ENCODE measurements around the gene RPTOR.
"Not testable (repeated sequence)": the region's sequence is repeated elsewhere in the genome, so short reads cannot be mapped to it uniquely, and the experiment has no call there.

Gene RPTOR

DNA sequence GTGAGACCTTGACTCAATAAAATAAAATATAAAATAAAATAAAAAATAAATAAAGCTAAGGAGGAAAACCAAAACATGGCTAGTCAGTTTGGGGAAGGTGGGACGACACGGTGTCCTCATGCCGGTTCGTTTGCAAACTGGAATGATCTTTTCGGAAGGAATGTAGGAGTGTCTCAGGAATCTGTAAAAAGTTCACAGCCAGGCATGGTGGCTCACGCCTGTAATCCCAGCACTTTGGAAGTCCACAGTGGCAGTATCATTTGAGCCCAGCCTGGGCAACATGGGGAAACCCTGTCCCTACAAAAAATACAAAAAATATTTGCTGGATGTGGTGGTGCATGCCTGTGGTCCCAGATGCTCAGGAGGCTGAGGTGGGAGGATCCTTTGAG lies 14.7 kb upstream of the RPTOR start:
- no peak overlapping the region for H3K9ac ChIP-seq (ENCODE audit: low read depth, low read length)
- no peak overlapping the region for H3K27ac ChIP-seq (ENCODE audit: low read length)
- no peak for DNase-seq
- H4K20me1 ChIP-seq (ENCODE audit: insufficient read depth, low read length): no peaks in the 10 kb centered on the region; the same call in 1 of the 2 replicates
- peaks cover 6% of the 10 kb centered on the region for H3K27me3 ChIP-seq (ENCODE audit: insufficient read depth, low read length, poor library complexity)
- no peak for TF ChIP-seq EZH2 (IDR thresholded peaks at IDR 0.05; ENCODE audit: borderline replicate concordance, low read depth, low read length, severe bottlenecking)
- TF ChIP-seq CTCF (IDR thresholded peaks at IDR 0.05; ENCODE audit: borderline replicate concordance, extremely low read depth, low read length, poor library complexity, severe bottlenecking): no peak
- no peaks in the 10 kb centered on the region for H3K9me3 ChIP-seq (ENCODE audit: insufficient read depth, low read length, severe bottlenecking)
- no peak overlapping the region for H2AFZ ChIP-seq (ENCODE audit: low read depth, low read length)
- H3K36me3 ChIP-seq (ENCODE audit: insufficient read depth, low read length): no peaks in the 10 kb centered on the region
- no peaks in the 10 kb centered on the region for H3K79me2 ChIP-seq (ENCODE audit: insufficient read depth, low read length)
- no peak overlapping the region for H3K4me2 ChIP-seq (ENCODE audit: insufficient read depth, low read length)
- H3K4me1 ChIP-seq (ENCODE audit: insufficient read depth, low read length): no peaks in the 10 kb centered on the region
- no peak for ATAC-seq (ENCODE audit: insufficient read depth, low read depth)
- H3K4me3 ChIP-seq (ENCODE audit: low read depth in 1 of 2, low read length in 2 of 2): no peak overlapping the region

DNA sequence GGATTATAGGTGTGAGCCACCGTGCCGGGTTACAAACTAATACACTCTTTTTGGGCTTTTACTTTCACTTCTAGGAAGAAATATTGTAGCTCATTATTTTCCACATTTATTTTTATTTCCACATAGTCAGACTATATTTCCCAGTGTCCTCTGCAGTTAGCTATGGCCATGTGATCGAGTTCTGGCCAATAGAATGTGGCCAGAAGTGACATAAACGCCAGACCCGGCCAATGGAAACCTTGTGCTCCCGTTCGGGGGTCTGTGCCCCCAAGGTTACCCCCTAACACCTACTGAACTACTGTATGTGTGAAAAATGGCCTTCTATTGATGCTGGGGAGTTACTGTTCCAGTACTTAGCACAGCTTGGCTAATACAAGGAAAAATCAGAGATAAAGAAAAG lies 13.2 kb upstream of the RPTOR start:
- H3K79me2 ChIP-seq (ENCODE audit: insufficient read depth, low read length): no peaks in the 10 kb centered on the region
- H3K9ac ChIP-seq (ENCODE audit: low read depth, low read length): no peak overlapping the region
- no peak overlapping the region for H3K27ac ChIP-seq (ENCODE audit: low read length)
- H3K4me1 ChIP-seq (ENCODE audit: insufficient read depth, low read length): no peaks in the 10 kb centered on the region
- 0 out of 2 replicates have a peak overlapping the region, but pooled peaks have one; percentile 7 for H2AFZ ChIP-seq (ENCODE audit: low read depth, low read length)
- H3K9me3 ChIP-seq (ENCODE audit: insufficient read depth, low read length, severe bottlenecking): no peaks in the 10 kb centered on the region
- DNase-seq (no peak), ATAC-seq (ENCODE audit: insufficient read depth, low read depth) (no peak)
- TF ChIP-seq CTCF (IDR thresholded peaks at IDR 0.05; ENCODE audit: borderline replicate concordance, extremely low read depth, low read length, poor library complexity, severe bottlenecking): no peak
- no peak for TF ChIP-seq EZH2 (IDR thresholded peaks at IDR 0.05; ENCODE audit: borderline replicate concordance, low read depth, low read length, severe bottlenecking)
- no peak overlapping the region for H3K4me2 ChIP-seq (ENCODE audit: insufficient read depth, low read length)
- no peak overlapping the region for H3K4me3 ChIP-seq (ENCODE audit: low read depth in 1 of 2, low read length in 2 of 2)
- no peaks in the 10 kb centered on the region for H4K20me1 ChIP-seq (ENCODE audit: insufficient read depth, low read length)
- H3K27me3 ChIP-seq (ENCODE audit: insufficient read depth, low read length, poor library complexity): peaks cover 6% of the 10 kb centered on the region
- H3K36me3 ChIP-seq (ENCODE audit: insufficient read depth, low read length): no peaks in the 10 kb centered on the region

DNA sequence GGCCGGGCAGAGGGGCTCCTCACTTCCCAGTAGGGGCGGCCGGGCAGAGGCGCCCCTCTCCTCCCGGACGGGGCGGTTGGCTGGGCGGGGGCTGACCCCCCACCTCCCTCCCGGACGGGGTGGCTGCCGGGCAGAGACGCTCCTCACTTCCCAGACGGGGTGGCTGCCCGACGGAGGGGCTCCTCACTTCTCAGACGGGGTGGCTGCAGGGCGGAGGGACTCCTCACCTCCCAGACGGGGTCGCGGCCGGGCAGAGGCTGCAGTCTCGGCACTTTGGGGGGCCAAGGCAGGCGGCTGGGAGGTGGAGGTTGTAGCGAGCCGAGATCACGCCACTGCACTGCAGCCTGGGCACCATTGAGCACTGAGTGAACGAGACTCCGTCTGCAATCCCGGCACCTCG lies 7.3 kb upstream of the RPTOR start:
- H3K4me2 ChIP-seq (ENCODE audit: insufficient read depth, low read length); H3K27me3 ChIP-seq (ENCODE audit: insufficient read depth, low read length, poor library complexity); H3K27ac ChIP-seq (ENCODE audit: low read length); H3K9me3 ChIP-seq (ENCODE audit: insufficient read depth, low read length, severe bottlenecking); ATAC-seq (ENCODE audit: insufficient read depth, low read depth); DNase-seq; H4K20me1 ChIP-seq (ENCODE audit: insufficient read depth, low read length); H2AFZ ChIP-seq (ENCODE audit: low read depth, low read length); H3K79me2 ChIP-seq (ENCODE audit: insufficient read depth, low read length); H3K36me3 ChIP-seq (ENCODE audit: insufficient read depth, low read length); H3K9ac ChIP-seq (ENCODE audit: low read depth, low read length); H3K4me1 ChIP-seq (ENCODE audit: insufficient read depth, low read length); H3K4me3 ChIP-seq (ENCODE audit: low read depth in 1 of 2, low read length in 2 of 2): not testable (repeated sequence)

DNA sequence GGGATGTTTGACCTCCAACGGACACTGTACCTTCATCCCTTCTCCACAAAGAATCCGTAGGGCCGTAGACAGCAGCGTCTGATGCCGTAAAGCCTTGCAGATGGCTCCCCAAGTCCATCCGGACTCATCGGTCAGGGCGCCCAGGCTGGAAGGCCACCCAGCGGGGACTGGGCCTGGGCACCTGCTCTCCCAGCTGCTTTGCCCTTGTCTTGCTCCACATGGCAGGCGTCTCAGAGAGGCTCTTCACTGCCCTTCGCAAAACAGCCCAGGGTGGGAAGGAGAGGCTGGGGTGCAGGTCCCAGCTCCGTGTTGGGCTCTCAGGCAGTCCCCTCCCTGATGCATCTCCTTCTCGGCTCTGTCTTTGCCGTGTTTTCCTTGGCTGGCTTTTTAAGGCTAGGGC lies 6.2 kb upstream of the RPTOR start:
- no peaks in the 10 kb centered on the region for H3K9me3 ChIP-seq (ENCODE audit: insufficient read depth, low read length, severe bottlenecking)
- H3K79me2 ChIP-seq (ENCODE audit: insufficient read depth, low read length): no peaks in the 10 kb centered on the region
- ATAC-seq (ENCODE audit: insufficient read depth, low read depth): no peak
- H3K27ac ChIP-seq (ENCODE audit: low read length): no peak overlapping the region
- no peak overlapping the region for H3K9ac ChIP-seq (ENCODE audit: low read depth, low read length)
- no peak overlapping the region for H3K4me2 ChIP-seq (ENCODE audit: insufficient read depth, low read length)
- H2AFZ ChIP-seq (ENCODE audit: low read depth, low read length): no peak overlapping the region
- no peak for TF ChIP-seq CTCF (IDR thresholded peaks at IDR 0.05; ENCODE audit: borderline replicate concordance, extremely low read depth, low read length, poor library complexity, severe bottlenecking)
- no peak for TF ChIP-seq EZH2 (IDR thresholded peaks at IDR 0.05; ENCODE audit: borderline replicate concordance, low read depth, low read length, severe bottlenecking)
- no peak for DNase-seq
- no peak overlapping the region for H3K4me3 ChIP-seq (ENCODE audit: low read depth in 1 of 2, low read length in 2 of 2)
- H3K27me3 ChIP-seq (ENCODE audit: insufficient read depth, low read length, poor library complexity): no peaks in the 10 kb centered on the region
- no peaks in the 10 kb centered on the region for H3K4me1 ChIP-seq (ENCODE audit: insufficient read depth, low read length)
- no peaks in the 10 kb centered on the region for H3K36me3 ChIP-seq (ENCODE audit: insufficient read depth, low read length)
- no peaks in the 10 kb centered on the region for H4K20me1 ChIP-seq (ENCODE audit: insufficient read depth, low read length)
